HG03025 (cell line): ENCODE data around the gene MYBPH.

Source experiments
- ATAC-seq: cut with Tn5 transposase; IDR thresholded peaks from one replicate; pipeline ENCODE4 v1.9.1; 2021; ENCODE audit warnings: mild to moderate bottlenecking, moderate library complexity; ENCODE audit not compliant: unreplicated experiment, low FRiP score

Gene MYBPH

DNA sequence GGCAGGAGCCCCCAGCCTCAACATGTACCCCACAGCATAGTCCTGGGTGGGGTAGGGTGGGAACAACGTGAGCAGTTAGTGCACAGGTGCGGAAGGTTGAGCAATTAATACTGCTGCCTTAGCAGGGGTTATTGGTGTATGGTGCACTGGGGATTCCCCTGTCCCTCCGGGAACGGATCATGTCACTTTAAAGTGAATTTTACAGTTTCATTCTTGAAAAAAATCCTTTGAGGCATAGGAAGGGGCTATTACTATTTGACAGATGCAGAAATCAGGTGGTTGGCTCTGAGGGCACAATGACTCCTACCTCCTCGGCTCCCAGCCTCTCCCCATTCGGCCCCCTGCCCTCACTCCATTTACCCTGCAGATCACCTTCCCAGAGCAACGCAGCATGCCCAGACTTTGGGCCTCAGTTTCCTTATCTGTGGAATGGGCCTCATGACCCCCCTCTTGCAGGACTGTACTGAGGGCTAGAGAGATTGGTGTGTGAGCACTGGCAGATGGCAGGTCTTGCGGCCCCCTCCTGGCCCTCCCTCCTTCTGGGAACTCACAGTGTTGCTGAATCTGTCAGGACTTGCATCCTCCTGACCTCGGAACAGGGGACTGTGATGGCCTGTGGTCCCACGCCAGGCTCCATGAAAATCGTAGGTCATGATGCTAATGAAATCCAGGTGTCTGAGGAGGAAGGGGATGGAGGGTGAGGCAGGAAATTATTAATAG is 5.1 kb upstream of the MYBPH start:
- ATAC-seq, result no peak

DNA sequence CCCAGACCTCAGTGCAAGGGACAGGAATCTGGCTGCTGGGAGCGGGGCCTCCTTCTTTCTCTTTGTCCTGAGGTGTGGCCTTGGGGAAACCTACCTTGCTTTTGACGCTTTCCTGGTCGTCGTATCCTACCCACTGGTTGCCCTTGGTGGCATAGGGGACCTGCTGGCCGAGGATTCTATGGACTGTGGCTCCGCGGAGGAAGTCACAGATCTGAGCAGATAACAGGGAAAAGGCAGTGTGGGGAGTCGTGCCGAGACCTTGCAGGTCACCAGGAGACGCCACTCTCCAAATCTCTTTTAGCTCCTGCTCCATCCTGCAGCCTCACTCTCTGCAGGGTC is 4.0 kb upstream of the MYBPH start:
- ATAC-seq, result no peak

DNA sequence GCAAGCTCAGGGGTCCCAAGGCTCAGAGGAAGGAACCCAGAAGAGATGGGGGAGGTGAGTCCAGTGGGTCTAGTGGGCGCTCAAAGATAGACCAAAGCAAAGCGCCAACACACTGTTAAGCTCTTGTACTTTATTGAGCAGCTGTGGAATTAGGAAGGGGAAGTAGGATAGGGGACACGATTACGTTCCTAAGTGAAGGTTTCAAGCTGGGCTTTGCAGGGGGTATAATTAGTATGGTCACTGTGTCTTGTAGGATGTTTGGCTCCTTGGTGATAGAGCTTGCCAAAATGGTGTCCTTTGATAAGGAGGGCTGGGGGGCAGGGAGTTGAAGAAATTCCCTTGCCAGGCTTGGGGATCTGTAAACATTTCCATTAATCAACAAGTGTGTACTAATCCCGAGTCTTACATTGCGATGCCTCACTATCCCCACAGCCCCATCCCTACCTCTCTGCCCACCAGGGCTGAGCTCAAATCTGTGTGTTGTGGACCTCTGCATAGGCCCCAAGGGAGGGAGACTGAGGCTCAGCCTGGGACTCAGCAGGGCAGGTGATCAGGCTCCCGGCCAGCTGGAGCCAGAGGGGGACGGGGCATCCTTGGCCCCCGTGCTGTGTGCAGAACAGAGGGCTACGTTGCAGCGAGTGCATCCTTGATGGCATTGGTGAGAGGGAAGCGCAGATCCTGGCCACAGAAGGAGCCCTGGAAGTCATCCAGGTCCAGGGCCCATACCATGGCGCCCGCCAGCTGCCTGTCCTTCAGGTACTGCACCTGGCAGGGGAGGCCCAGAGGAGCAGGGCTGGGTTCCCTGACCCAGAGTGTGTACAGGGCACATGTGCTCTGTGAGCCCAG is 3.4 kb upstream of the MYBPH start:
- no peak for ATAC-seq

DNA sequence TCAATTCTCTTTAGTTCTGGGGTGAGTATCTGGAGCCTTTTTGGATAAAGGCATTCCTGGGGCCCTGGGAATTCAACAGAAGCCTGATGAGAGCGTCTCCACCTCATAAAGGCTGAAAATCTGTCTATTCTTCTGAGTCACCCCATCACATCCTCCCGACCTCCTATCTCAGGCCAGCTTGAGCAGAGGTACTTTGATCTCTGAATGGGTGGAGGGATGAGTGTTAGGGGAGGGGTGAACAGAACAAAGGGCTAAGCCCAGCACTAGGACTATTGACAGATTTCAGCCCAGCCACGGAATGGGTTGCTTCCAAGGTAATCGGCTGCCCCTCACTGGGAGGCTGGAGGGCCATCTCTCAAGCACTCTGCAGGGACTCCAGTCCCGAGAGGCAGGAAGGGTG is 2.5 kb upstream of the MYBPH start:
- no peak for ATAC-seq

DNA sequence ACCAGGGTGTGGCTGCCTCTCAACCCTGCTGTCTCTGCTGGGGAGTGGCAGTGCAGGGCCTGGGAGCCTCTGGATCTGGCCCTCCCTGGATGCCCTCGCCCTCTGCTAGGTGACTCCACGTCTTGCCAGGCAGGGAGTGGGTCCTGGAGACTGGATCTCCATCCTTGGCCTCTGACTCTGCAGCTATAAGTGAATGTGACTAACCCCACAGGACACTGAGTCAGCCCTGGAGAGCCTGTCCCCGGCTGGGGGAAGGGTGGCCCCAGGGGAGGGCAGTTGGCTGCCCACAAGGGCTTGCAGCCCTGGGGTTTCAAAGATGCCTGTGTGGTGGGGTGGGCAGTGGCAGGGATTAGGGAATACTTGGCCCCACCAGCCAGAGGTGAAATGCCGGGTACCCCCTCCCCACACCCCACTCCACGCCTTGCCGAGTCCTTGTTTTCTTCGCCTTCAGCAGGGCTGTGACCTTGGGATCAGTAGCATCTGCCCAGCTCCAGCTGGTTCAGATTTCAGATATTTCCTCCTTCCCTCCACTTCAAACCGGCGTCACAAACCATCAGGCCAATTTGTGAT is 1.9 kb upstream of the MYBPH start:
- no peak for ATAC-seq

DNA sequence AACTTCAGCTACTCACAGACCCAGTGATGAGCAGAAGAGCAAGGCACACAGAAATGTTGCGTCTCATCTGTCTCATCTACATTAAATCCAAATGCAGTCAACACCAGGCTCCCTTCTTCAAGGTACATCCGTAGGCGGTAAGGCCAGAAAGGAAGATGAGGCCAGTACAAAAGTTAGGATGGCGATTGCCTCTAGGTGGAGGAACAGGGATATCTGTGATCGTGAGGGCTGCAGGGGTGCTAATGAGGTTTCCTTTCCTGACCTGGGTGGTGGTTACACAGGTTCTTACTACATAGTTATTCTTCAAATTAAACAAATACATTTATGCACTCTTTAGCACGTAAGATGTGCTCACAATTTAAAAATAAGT is 1.4 kb upstream of the MYBPH start:
- ATAC-seq, result no peak

DNA sequence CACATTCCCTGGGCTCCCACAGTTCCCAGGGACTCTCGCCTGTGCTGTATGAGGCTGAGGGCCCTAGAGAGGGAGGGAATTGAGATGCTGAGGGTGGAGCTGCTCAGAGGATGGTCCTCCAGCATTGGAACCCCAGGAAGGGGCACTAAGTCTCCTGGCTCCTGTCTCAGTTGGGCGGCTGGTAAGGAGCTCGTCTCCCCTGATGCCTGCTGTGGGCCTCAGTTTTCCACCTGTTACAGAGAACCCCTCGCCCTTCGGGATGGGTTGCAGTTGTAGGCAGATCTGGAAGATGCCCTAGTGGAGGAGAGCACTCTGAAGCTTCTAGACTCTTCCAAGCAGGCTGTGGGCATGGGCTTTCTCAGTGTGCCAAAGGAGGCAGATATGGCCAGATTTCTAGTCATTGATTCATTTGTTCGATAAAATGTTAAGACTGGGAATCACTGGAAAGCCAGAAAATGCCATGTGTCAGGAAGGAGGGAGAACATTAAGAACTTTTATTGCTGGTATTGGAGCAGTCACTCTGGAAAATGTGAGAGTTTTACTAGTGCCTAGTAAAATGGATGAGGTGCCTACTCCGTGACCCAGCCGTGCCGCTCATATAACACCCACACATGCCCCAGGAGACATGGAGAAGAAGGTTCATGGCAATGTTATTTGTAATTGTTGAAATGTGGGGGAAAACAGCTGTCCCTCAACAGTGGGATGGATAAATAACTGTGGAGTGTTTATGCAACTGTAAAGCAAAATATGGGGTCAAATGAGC is 828 bp upstream of the MYBPH start:
- no peak for ATAC-seq

DNA sequence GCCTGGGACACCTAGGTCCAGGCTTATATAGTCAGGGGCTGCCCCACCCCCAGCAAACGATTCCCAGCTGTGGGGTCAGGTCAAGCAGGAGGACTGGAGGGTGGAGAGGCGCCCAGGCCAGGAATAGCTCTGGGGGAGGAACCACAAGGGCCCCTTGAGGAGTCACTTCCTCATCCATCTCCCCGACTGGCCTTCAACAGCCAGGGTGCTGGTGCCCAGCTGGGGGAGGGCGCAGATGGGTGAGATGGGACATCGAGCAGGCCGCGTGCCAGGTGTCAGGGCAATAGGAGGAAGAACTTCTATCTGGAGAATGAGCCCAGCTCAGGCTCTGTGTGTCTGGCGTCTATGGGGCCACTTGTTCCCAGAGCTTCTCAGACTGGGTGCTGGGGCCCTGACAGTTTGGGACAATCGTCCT is 208 bp upstream of the MYBPH start:
- ATAC-seq, result no peak

DNA sequence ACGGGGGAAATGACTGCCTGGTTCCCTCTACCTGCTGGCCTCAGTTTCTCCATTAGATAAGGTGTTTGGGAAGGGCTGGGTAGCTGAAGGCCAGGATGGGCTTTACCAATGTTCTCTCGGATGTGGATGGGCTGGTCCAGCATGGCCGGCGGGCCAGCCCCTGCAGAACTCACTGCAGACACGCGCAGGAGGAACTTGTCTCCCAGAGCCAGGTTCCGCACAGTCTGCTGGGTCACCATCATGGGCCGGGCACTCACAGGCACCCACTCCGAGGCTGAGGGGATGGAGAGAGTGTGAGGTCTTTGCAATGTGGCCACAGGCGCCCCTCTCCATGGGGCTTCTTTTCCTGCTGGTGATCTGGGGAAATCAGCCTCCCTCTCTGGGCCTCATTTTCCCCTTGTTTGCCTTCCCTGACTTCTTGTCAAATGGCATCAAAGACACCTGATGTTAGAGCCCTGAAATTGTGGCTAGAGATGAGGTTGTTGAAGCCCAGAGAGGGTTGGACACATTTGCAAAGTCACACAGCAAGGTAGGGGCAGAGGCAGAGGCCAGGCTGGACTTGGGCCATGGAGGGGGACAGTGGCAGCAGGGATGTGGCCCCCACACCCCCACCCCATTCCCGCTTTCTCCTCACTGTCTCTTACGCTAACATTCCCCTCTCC is 1.2 kb downstream of the MYBPH start:
- ATAC-seq, result no peak

DNA sequence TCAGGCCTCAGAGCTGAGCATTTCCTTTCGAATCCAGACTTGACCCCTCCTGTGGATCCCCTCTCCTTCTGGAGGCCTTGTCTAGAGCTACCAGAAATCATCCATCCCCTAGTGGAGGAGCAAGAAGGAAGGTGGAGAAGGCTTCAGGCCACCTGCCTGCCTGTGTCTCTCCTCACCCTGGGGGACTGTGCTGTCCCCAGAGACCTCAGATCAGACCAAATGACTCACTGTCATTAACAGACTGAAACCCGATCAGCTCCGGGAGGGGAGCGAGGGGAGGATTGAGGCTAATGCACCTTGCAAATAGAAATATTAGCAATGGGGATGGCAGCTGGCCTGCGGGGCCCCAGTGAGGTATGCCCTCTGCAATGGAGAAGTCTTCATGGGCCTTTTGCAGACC is 2.1 kb downstream of the MYBPH start:
- ATAC-seq, result no peak

DNA sequence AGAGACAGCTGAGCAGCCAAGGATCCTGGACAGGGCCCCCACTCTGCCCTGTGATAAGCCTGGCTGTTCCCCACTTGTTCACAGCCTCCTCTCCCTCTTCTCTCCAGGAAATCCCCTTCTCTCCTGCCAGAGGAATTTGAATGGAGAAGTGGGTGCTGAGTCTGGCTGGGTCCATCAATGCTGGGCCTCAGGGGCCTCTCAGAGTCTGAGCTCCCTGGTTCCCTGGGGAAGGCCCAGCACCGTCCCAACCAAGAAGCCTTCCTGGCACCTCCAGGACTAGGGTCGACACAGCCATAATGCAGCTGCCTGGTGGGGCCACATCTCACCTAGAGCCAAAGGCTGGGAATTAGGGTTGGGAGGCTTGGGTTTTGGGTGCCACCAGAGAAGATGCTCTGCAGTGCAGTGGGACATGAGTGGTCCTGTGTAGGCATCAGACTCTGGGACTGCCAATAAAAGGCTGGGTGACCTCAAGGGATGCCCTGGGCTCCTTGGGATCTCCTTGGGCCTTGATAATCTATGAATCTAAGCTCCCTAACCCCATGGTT is 2.5 kb downstream of the MYBPH start:
- no peak for ATAC-seq

DNA sequence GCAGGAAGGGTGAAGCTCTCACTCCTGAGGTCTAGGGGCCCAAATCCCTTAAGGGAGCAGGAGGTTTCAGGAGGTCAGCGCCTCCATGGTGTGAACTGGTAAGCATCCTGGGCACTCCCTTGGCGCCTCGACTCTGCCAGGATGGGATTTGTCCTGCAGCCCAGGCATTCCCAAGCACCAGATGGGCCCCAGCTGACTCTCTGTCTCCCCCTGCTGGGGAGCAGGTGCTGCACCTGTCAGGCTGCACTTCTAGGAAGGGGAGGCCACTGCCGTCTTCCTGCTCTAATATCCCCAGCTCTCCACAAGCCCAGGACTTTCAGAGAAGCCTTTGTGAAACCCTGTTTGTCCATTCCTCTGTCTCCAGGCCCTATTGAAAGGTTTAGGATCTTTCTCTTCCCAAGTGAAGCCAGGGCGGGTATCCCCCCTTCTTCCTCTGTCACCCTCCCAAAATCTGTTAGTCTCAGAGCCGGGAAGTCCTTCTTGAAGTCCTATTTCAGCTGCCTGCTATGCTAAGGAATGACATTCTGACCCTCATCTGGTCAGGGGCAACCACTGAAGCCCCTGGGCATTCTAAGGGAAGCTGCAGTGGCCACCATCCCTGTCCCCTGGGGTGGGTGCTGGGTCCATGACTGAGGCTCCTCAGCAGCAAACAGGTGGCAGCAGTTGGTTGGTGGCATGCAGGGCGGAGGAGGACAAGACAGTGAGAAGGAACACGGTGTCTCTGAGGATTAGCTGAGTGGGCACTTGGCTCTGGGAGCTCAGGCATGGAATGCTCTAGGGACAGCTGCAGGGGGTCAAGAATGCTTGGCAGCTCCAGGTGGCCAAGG is 3.2 kb downstream of the MYBPH start:
- no peak for ATAC-seq

DNA sequence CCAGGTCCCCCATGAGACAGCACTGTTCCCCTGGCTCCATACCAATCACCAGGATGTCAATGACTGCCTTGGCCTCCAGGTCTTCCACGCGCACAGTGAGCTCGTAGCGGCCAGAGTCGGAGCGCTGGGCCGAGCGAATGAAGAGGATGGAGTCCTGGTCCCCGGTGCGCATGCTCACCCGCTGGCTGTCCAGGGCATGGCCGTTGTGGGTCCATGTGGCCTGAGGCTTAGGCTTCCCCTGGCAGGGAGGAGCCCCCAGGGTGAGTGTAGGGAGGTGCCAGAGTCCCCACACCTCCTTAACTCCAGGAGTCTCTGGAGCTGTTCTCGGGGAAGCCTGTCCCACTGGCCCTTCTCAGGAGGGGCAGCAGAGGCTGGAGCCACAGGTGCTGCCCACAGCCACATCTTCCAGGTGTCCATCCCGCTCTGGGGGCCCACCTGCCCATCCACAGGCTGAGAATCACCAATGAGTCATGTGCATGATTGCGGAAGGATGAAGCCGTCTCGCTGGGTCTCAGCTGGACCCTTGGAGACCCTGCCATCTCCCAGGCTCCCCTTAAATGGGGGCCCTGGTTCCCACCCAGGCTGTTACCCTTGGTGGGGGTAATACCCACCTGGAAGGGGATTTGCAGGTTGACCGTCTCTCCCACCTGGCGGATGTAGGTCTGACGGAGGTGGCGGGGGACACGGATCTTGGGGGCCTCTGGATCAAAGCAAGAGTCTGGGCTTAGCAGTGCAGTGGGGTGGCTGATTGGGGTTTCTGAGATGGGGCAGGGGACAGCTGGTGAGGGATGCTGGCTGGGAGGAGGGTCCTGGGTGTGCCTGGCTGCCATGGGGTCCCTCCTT is 4.1 kb downstream of the MYBPH start:
- no peak for ATAC-seq

DNA sequence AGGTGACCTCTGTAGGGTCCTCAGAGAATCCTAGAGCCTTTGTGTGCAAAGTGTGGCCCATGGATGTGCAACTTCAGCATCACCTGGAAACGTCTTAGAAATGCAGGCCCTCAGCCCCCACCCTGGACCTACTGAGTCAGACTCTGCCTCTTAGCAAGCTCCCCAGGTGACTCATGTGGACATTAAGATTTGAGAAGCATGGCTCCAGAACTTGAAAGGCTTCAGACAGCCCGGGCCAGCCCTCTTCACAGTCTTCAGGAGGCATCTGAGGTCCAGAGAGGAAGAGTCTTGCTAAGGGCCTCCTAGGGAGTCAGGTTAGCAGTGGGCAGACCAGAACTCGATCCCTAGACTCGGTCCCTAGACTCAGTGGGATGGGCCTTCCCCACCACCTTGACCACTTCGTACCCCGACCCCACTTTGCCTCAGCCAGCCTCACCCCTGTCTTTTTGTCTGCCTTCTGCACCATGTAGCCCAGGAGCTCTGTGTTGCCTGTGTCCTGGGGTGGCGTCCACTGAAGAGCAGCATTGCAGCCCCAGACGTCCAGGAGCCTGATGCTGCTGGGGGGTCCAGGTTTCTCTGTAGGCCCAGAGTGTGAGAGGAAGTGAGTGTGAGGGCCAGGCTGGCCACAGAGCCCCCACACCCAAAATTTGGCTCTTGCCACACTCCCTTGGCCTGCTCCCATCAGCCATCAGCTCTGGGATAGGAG is 4.8 kb downstream of the MYBPH start:
- no peak for ATAC-seq

DNA sequence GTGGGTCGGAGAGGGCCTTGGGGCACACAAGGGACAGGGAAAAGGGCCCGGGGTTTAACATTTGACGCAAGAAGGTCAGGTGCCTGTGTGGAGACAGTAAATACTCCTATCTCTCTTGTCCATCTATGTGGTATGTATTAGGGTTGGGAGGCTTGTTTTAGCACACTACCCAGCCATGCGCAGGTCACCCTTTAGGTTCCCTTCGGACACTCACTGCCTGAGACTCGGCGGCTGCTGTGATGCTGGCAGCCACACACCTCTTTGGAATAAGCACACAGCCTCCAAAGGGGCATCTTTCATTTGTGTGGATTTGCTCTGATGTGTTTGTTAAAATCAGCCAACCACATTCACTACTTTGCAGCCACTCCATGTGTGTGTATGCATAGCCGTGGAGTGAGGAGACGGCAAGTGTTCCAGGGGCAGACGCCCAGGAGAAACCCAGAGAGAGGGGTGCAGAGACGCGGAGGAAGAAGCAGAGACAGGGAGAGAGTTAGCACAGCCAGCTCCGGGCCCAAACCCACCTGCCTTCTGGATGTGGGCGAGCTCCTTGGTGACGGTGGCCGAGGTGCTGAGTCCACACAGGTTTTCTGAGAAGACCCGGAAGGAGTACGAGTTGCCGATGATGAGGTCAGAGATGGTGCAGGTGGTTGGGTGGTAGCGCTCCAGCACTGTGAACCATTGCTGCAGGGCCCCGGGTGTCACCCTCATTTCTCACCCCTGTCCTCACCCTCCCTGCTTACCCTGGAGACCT is 5.7 kb downstream of the MYBPH start:
- no peak for ATAC-seq

DNA sequence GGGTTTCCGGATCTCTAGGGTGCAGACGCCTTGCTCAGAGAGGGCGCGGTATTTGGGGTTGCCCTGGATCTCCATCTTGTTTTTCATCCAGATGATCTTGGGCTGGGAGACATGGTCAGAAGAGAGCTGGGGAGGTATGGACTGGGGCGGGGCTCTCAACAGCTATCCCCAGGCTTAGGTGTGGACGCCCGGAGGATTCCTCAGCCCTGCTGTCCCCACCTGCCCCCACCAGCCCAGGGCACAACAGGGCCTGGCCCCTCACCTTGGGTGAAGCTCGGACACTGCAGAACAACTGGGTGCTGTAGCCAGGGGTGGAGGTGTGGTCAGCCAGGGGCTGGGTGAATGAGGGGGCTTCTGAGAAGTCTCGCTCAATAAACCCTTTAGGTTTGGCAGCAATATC is 6.6 kb downstream of the MYBPH start:
- no peak for ATAC-seq

DNA sequence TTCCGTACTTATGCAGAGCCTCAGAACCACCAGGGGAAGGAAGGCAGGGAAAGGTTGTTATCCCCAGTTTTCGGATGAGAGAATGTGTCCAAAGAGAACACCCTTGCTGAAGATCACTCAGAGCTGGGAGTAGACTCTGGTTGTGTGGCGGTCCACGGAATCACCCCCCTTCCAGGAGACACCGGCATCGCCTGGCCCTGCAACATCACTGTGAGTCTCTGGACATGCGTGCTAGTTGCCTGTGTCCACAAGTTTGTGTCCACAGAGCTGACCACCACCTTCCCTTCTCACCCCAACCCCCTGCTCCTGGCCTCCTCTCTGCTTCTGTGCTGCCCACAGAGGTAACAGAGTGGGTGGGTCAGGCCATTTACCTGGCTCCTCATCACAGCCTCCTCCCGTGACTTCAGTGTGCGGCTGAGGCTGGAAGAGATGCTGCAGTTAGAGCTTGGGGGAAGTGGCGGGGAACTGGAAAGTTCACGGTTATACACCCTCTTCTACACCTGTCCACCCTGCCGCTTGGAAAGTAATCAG is 7.3 kb downstream of the MYBPH start:
- no peak for ATAC-seq
